HG02840 (cell line): ENCODE data around the gene DNMT3A.
A peak's percentile ranks its signal among the peaks of the same experiment; 100 is the strongest.
"Not testable (repeated sequence)": the region's sequence is repeated elsewhere in the genome, so short reads cannot be mapped to it uniquely, and the experiment has no call there.

ENCODE experiments used
- ATAC-seq: cut with Tn5 transposase; IDR thresholded peaks from one replicate; pipeline ENCODE4 v1.9.1; 2021; ENCODE audit warnings: mild to moderate bottlenecking, moderate library complexity, moderate number of reproducible peaks; ENCODE audit not compliant: unreplicated experiment, low FRiP score

Gene DNMT3A

GRCh38 chr2:25220313-25220712 lies 121.4 kb downstream of the DNMT3A start:
- no peak for ATAC-seq

DNA sequence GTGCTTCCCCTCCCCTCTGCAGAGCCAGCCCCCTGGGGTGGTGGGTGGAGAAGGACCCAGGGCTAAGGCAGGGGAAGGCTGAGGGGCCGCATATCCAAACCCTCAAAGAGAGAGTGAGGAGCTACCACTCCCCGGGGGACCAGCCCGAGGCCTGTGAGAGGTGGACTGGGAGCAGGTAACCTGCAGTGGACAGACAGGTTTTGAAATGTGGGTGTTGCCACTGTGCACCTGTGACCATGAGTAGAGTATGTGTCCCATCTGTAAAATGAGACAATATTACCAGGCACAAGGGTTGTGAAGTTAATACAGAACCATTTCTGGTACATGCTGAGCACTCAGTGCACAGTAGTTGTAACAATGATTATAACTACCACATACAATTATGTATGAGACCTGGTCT lies 122.1 kb downstream of the DNMT3A start:
- no peak for ATAC-seq

DNA sequence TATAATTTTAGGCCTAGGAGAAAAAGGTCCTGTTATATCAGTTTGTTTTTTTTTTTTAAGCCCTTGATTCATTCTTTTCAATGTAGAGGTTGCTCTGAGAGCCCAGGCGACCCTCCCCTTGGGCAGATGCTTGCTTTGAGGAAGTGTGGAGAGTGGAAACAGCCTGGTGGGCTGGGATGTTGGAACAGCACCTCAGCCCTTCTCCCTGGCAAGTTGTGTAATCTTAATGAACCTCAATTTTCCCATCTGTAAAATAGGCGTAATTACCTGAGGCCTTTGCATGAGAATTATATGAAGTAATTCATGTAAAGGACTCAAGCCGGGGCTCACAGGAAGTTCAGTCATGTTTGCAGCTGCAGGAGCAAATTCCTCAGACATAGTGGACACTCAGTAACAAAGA lies 123.6 kb downstream of the DNMT3A start:
- no peak for ATAC-seq

DNA sequence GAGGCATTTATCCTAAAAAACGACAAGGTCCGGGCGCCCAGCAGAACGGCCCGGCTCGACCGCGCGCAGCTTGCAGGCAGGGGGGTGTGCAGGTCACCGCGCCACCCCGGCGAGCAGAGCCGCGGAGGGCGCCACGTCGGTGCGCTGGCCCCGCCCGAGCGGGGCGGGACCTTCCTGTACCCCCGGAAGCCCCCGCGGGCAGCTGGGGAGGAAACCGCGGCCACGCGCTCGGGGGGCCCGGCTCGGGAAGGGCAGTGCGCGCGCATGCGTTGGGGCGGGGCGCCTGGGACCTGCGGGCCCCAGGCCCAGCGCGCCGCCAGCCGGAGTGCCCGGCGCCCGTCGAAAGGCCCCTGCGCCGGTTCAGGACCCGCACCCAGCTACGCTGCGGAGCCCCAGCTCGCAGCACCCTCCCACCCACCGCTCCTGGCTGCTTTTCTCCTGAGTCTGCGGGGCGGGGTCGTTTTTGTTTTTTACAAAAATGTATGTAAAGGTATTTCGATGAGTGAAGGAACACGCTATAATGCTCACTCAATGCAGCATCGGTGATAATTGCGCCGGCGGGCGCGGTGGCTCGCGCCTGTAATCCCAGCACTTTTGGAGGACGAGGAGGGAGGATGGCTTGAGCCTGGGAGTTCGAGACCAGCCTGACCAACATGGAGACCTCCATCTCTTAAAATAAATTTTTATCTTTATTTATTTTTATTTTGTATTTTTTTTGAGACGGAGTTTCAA lies 125.6 kb downstream of the DNMT3A start:
- peak; percentile 53 for ATAC-seq

- no peak for ATAC-seq
Observed at GRCh38 chr2:25215232-25215631, 126.5 kb downstream of the DNMT3A start.

DNA sequence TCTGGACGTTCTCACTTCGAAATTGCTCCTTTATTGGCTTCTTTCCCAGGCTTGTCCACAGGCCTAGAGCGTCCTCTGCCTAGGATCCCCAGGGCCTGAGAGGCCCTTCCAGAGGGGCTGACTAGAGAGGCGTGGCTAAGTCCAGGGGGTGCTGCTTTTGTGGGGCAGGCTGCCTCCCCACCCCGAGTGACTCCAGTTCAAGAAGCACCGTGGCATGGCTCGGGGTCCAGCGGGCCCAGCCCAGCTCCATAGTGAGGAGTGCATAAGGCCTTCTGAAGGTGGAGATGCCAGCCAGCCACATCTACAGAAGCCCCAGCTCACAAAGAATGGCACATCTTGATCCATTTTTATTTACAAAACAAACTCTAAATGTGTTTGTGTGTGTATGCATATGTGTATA lies 128.5 kb downstream of the DNMT3A start:
- no peak for ATAC-seq

DNA sequence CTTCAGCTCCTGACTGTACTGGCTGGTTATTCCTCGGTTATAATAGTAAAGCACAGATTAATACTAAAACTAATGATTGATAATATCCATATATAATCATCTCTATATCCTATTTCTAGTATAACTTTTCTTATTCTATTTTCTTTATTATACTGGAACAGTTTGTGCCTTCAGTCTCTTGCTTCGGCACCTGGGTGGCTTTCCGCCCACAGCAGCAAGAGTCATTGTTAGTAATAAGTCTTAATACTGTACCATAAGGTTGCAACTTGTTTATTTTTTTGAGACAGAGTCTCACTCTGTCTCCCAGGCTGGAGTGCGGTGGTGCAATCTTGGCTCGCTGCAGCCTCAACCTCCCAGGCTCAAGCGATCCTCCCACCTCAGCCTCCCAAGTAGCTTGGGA lies 130.8 kb downstream of the DNMT3A start:
- ATAC-seq: not testable (repeated sequence)

- no peak for ATAC-seq
Observed at GRCh38 chr2:25207078-25207545, 134.6 kb downstream of the DNMT3A start.

DNA sequence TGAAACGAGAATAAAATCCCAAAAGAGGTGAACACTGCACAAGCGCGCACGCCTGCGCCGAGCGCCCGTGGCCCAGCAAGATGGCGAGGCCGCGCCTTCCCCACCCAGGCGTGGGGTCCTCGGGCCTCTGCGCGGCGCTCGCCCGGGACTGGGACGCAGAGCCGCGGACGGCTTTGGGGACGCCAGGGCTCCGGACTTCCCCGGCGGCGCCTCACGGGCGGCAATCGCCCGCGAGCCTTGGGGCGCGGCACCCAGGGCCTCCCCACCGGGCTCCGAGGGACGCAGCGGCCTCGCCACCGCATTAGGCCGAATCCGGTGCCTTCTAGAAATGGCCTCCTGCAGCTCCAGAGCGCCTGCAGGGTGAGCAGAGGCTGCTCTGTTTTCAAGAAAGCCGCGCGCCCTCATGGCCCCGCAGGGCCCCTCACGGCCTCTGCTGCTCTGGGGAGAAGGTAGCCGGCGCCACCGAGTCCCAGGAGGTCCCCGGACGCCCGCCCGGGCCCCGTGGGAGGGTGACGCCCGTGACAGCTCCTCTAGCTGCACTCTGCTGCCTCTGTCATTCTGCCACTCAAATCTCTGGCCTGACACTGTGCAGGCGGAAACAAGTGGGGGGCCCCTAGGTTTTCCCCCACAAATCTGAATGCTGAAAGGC lies 137.4 kb downstream of the DNMT3A start:
- no peak for ATAC-seq

DNA sequence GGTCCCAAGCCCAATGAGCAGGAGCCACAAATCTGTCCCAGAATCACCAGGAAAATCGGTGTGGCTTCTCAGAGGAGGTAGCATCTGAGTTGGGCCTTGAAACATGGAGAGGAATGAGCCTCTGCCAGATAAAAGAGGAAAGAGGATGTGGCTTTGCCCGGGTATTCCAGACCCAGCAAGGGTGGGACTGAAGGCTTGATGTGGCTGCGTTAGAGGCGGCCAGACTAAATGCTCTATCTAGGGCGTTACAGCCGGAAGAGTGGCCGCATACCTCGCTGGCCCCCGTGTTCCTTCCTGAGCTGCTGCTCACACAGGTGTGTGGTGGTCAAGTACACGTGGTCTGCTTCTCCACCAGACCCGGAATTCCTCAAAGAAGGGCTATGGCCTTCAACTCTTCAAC lies 139.4 kb downstream of the DNMT3A start:
- no peak for ATAC-seq

GRCh38 chr2:25201794-25202193 lies 139.9 kb downstream of the DNMT3A start:
- no peak for ATAC-seq

DNA sequence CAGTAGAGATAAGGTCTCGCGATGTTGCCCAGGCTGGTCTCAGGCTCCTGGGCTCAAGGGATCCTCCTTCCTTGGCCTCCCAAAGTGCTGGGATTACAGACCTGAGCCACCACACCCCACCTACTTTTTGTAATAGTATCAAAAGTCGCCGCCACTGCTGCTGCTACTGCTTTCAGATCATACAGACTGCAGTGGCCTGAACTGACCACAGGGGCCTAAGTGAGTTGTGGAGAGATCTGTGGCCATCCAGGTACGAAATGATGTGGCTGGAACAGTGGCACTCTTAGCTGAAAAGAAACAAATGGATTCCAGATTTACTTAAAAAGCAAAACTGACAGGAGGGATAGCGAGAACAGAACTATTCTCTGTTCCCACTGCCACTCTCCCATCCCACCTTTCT lies 140.5 kb downstream of the DNMT3A start:
- ATAC-seq: no peak

DNA sequence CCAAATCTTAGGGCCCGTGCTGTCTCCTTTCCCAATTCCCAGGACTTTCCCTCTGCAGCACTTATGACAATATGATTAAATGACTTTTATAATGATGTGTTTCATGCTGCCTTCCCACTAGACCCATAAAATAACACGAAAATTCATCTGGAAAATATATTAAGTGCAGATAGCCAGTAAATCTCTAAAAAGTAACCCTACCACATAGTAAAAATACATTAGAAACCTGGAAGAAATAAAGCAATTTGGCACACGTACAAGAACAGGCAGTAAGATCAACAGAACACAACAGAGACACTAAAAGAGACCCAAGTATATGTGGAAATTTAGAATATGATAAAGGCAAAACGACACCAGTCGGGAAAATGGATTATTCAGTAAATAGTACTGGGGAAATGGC lies 143.1 kb downstream of the DNMT3A start:
- ATAC-seq: no peak

GRCh38 chr2:25198209-25198525 lies 143.6 kb downstream of the DNMT3A start:
- ATAC-seq: no peak

DNA sequence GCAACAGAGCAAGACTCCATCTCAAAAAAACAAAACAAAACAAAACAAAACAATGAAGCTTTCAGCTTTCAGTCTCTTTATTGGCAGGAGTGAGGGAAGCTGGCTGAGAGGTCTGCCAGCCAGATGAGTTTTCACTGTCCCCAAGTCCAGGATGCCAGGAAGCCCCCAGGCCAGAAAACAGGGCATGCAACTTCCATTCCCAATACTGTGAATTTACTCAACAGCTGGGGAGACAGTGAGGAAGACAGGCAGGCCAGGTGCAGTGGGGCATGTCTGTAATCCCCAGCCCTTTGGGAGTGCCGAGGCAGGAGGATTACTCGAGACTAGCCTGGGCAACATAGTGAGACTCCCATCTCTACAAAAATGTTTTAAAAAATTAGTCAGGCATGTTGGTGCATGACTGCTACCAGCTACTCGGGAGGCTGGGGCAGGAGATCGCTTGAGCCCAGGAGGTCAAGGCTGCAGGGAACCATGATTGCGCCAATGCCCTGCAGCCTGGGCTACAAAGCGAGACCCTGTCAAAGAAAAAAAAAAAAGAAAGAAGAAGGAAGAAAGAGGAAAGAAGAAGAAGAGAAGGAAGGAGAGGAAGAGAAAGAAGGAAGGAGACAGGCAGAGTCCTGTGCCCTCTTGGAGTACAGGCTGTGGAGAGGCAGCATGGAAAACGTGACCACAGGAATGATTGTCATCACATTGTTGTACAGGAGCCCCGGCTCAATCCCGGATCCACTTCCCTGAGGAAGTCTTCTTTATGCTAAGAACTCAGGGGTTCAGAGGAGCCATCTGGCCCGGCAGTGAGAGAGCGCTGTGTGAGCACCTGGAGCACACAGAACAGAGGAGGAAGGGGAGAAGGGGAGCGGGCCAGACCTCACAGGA lies 144.2 kb downstream of the DNMT3A start:
- ATAC-seq: no peak

- ATAC-seq: no peak
Observed at GRCh38 chr2:25194576-25195122, 147.1 kb downstream of the DNMT3A start.

GRCh38 chr2:25190536-25190935 lies 151.2 kb downstream of the DNMT3A start:
- no peak for ATAC-seq

DNA sequence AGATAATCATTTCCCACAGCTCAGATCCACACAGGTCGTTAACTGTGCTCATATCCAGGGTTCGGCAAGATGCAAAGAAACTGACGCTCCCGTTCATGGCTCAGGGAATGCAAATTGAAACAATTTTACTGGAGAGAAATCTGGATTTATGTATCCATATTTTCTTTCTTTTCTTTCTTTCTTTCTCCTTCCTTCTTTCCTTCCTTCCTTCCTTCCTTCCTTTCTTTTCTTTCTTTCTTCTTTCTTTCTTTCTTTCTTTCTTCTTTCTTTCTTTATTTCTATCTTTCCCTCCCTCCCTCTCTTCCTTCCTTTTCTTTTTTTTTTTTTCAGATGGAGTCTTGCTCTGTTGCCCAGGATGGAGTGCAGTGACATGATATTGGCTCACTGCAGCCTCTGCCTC lies 153.3 kb downstream of the DNMT3A start:
- ATAC-seq: no peak

GRCh38 chr2:25187729-25188350 lies 153.9 kb downstream of the DNMT3A start:
- ATAC-seq: no peak

DNA sequence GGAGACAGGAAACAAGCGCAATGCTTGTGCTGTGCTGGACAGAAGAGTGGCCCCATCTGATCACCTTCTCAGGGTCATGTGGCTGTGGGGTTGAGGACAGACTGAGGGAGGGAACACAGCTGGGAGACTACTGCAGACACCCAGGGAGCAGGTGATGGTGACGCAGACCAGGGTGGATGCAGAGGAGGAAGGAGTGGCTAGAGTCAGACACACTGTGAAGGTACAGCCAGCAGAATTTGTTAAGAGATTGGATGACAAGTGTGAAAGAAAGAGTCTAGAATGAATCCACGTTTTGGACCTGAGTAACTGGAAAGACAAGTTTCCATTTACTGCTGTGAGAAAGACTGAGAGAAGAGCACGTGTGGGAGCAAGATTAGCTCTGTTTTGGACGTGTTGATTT lies 157.5 kb downstream of the DNMT3A start:
- no peak for ATAC-seq

GRCh38 chr2:25178976-25179375 lies 162.7 kb downstream of the DNMT3A start:
- ATAC-seq: no peak
